SK-MEL-5 (cell line): ENCODE data around the gene ARHGAP31. TPM values are rescaled to one million over a fixed set of nuclear protein-coding genes. Genes with fewer than 3 reads are reported as not detected.
A peak's percentile ranks its signal among the peaks of the same experiment; 100 is the strongest.
"Not testable (repeated sequence)": the region's sequence is repeated elsewhere in the genome, so short reads cannot be mapped to it uniquely, and the experiment has no call there.

Experiments used
- DNase-seq: peaks from one replicate; pipeline ENCODE4 v3.0.0-alpha.2; 2016; ENCODE audit warnings: low read depth, low spot score
- in situ Hi-C: cut with HindIII; loops from 2 replicates; pipeline ENCODE4 v1.10.0; 2016; ENCODE audit warnings: low sequenced_read_pairs, high pct_unique_total_duplicates, low pct_unique_long_range_greater_than_20kb
- total RNA-seq: library from RNA; depleted of rRNA; stranded (reverse); fragments of >200 nt; shearing (Covaris generic); gene quantifications from 2 replicates; pipeline ENCODE4 v1.2.3, GENCODE V29; 2014

Gene ARHGAP31
- total RNA-seq, 1 experiment from 2014 or later, result 11.4 TPM

DNA sequence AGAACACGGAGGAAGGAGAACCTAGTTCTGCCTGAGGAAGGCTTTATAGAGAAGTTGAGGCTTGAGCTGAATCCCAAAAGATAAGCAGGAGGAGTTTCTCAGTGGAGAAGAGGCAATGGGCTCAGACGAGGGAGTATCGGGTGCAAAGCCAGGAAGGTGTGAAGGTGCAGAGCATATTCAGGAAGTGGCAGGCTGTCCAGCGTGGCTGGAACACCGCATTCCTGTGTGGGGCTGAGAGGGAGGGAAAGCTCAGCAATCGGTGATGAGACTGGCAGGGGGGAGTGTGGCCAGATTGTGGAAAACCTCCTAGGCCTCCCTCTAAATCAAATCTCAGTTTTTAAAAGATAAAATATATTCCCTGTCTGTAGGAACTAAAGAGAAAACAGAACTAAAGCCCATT lies 63.0 kb downstream of the ARHGAP31 start:
- in situ Hi-C loops, result no loop called here
- DNase-seq, result no peak

DNA sequence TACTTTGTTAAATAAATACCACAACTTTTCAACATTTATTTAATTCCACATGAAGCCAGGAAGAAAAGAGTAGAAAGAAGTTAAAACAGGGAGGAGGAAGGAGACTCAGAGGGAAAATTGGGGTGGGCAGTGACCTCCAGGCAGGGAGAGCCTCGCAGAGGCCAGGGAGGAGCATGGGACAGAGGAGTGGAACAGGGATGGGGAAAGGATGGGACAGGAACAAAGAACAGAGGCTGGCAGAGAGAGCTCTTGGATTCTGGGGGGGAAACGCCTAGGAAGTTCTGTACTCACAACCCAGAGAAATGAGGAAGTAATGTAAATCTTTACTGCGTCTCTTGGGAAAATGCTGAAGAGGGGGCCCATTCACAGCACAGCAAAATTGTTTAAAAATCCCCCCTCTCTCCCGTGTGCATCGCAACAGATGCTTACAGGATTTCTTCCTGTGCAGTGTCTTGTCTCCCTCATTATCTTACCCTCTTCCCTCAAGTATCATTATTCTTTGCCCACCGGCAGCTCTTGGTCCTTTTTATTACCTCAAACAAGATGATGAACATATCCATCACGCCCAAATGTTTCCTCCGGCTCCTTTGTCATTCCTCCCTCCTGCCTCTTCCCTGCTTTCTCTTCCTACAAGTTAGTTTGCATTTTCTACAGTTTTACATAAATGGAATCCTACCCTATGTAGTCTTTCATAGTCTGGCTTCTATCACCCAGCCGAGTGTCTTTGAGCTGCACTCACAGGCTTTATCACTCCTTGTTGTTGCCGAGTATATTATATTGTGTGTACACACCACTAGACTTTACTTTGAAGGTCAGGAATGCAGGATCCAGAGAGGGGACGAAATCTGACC lies 65.5 kb downstream of the ARHGAP31 start:
- in situ Hi-C loops, result no loop called here
- DNase-seq, result no peak

DNA sequence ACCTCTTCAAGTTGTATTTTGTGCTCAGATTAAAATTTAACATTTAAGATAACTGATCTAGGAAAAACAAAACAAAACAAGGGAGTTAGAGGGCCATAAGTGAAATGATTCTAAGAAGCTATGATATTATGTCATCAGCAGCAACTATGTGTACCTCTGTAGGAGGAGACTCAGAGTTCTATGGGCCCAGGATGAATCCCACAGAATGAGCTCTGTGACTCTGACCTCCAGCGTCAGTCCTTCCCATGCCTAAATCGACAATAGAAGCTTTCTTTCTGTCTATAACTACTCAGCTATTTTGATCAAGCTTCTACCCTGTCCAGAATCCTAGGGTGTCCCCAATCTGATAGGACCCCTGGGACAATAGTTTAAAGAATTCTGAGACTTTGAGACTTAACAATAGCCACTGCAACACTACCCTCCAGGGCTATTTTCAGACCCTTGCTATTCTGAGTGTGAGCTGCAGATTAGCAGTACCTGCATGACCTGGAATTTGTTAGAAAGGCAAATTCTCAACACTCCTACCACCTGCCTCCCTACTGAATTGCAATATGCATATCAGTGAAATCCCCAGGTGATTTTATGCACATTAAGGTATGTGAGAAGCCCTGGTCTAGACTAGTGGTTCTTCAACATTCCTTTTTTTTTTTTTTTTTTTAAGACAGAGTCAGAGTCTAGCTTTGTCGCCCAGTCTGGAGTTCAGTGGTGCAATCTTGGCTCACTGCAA lies 66.7 kb downstream of the ARHGAP31 start:
- peak; percentile 27 for DNase-seq
- in situ Hi-C loops, result no loop called here

DNA sequence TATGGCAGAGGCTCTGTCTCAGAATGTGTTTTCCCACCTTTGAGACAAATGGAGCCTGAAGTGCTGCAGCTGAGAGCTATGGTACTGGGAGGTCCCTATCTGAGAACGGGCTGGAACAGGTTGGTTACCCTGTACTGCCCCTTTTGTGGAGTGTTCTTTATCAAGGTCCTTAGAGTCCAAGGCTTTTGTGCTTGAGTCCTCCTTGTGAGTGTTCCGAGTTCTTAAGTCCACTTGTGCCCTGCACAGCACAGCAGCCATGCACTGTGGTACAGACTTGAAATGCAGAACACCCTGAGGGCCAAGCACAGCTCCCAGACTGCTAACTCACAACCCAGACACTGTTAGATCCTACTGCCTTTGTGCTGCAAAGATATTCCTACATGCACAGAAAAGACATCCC lies 67.8 kb downstream of the ARHGAP31 start:
- no peak for DNase-seq
- in situ Hi-C loops, result no loop called here

DNA sequence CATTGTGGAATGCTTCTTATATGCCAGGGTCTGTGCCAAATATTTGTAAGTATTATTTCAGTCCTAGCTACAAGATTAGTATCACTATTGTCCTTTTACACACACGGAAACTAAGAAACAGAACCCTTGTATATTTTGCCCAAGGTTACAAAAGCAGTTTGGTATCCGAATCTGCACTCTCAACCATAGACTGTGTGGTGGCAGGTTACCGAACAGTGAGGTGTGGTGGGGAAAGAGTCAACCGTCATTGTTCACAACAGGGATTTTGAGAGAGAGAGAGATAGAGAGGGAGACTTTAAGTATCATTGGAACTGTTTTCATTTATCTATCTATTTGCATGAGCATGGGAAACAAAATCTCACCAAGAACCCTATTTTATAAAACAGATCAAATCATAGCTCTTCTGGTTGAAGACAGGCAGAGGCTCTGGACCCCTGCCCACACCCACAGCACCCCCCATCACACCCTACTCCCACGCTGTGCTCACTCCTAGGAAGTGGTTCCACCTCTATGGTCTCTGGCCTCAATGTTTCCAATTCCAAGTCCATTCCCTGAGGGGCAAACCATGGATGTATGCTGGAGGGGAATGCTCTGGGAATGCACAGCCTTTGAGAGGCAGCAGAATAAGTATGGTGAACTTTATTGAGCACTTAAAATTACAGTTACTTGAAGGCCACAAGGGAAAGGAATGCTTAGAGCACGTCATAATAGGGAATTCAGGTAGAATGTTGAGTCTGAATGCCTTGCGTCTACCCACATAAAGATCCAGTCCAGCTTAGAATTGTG lies 69.0 kb downstream of the ARHGAP31 start:
- in situ Hi-C loops, result no loop called here
- no peak for DNase-seq

DNA sequence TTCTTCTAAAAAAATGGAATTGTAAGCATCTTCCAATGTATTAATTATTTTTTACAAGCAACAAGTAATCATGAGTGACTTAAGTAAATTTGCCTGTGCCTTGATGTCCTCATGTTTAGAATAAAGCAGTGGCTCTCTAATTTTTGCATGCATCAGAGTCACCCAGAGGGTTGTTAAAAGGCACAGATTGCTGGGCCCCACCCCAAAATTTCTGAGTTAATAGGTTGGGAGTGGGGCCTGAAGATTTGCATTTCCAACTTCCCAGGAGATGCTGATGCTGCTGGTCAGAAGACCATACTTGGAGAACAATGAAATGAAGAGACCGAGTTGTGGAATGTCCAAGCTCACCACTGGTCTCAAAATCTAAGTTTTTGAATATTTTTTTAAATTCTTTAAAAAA lies 70.2 kb downstream of the ARHGAP31 start:
- DNase-seq, result no peak
- in situ Hi-C loops, result no loop called here

DNA sequence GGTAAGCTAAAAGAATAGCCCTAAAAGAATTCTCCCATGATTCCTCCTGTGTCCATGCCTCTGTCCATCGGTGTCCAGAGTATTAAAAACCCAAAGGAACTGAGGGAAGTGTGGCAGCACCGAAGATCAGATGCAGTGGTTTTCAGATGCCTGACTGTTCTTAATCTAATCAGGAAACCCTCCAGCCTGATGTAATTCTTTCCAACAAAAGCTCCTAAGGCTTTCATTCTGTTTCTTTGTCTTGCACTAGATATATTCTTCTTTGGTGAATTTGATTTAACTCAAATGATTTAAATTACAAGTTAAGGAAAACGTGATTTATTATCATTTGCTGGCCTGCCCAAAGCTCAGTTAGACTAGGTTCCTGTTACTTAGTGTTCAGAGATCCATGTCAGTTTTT lies 71.2 kb downstream of the ARHGAP31 start:
- no peak for DNase-seq
- in situ Hi-C loops, result no loop called here

DNA sequence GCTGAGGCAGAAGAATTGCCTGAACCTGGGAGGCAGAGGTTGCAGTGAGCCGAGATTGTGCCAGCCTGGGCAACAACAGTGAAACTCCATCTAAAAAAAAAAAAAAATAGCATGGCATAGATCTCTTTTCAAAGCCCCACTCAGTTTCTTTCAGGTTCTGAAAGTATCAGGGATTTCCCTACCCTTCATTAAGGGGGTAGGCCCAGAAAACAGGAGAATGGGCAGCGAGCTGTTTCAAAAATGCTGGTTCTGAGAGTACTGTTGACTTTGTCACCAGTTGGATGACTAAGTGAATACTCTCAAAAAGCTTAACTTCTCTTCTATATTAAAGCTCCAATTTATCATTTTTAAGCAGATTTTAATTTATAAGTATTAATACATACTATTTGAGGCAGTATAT lies 72.8 kb downstream of the ARHGAP31 start:
- in situ Hi-C loops, result no loop called here

DNA sequence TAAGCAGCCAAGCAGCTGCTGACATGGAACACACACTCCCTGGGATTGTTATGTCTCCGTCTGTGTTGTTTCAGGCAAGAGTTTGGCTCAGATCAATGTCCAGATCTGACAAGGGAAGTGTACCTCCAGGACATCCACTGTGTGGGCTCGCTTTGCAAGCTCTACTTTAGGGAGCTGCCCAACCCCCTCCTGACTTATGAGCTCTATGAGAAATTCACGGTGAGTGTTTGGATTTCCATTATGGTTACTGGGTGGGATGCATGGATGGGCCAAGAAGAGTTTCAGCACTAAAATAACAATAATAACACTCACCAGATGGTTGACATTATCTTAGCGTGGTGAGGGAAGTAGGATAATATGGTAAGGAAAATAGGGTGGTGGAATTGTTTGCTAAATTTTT lies 74.1 kb downstream of the ARHGAP31 start:
- in situ Hi-C loops, result no loop called here
- DNase-seq, result no peak

More for the DNA sequence above, 72.8 kb downstream of the ARHGAP31 start:
- DNase-seq, result no peak

DNA sequence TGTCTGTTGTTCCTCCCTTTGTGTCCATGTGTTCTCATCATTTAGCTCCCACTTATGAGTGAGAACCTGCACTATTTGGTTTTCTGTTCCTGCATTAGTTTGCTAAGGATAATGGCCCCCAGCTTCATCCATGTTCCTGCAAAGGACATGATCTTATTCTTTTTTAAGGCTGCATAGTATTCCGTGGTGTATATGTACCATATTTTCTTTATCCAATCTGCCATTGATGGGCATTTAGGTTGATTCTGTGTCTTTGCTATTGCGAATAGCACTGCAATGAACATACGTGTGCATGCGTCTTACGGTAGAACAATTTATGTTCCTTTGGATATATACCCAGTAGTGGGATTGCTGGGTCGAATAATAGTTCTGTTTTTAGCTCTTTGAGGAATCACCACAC lies 77.6 kb downstream of the ARHGAP31 start:
- DNase-seq, in situ Hi-C loops: not testable (repeated sequence)

DNA sequence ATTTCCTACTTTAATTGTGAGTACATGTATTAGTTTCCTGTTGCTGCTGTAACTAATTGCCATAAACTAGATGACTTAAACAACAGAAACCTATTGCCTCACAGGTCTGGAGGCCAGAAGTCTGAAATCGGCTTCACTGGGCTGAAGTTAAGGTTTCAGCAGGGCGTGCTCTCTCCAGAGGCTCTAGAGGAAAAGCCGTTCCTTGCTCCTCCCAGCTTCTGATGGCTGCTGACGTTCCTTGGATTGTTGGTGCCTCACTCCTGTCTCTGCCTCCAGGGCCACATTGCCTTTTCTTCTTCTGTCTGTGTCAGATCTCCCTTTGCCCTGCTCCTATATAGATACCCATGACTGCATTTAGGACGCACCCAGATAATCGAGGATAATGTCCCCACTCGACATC lies 80.9 kb downstream of the ARHGAP31 start:
- no peak for DNase-seq
- in situ Hi-C loops, result no loop called here

DNA sequence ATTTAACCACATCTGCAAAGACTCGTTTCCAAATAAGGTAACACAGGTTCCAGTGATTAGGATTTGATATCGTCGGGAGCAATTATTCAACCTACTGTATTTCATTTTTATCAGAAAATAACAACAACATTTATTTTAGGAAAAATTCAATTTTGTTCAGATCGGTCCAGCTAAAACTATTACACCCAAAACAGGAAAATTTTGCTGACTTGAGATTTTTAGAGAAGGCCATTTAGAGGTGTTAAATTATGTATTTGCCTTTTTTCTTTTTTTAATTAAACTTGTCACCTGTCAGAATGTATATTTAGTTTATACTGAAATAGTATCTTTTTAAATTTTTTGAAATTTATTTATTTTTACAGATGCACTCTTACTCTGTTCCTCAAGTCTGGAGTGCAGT lies 81.3 kb downstream of the ARHGAP31 start:
- no peak for DNase-seq
- in situ Hi-C loops, result no loop called here

DNA sequence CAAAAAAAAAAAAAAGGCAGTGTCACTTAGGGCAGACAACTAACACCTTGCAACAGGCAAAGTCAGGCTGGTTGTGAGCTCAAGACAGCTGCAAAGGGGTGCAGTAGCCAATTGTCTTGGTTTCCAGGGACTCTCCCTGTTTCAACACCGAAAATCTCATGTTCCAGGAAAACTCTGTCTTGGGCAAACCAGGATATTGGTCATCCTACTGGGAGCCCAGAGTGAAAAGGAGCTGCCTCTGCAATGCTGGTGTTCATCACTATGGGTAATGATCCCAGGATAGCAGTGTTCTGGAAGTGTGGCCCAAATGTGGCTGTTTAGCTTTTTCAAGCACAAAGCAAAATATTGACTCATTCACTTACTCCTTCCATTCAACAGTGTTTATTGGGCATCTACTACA lies 82.6 kb downstream of the ARHGAP31 start:
- in situ Hi-C loops, result no loop called here
- DNase-seq, result no peak

DNA sequence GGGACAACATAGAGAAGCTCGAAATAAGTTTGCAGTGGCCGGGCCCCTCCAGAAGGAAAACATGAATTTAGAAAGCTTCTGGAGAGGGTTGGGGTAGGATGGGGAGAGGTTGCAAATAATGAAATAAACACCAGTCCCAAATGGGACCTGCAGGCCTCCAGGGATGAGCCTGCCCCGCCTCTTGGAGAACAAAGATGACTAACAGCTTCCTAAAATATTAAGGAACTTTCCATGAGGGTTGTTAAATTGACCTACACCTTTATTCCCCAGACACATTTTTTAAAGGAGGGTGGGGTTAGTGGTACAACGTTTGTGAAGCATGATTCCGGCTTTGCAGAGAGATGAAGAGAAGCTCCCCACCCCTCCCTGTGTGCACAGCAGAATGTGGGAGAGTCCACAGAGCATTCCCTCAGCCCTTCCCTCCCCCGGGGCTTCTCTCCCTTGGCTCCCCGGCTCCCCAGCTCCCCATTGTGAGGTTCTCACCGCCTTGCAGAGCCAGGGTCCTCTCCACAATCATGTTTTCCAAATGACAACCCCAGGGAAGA lies 84.1 kb downstream of the ARHGAP31 start:
- DNase-seq, result no peak
- in situ Hi-C loops, result no loop called here

DNA sequence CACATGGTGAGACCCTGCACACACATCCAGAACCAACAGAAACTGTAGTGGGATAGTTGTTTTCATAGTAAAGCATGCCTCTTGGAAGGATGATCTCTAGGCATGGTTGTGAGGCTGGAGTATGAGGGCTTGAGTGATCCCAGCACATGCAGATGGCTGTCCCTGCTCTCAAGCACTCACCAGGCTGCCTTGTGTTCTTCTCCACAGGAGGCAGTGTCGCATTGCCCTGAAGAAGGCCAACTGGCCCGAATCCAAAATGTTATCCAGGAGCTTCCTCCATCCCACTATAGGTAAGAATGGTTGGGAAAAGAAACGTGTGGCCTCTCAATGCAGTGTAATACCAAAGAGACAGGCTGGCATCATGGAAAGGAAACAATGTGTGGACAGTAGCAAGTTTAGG lies 86.5 kb downstream of the ARHGAP31 start:
- in situ Hi-C loops, result no loop called here
- DNase-seq, result peak; percentile 17

DNA sequence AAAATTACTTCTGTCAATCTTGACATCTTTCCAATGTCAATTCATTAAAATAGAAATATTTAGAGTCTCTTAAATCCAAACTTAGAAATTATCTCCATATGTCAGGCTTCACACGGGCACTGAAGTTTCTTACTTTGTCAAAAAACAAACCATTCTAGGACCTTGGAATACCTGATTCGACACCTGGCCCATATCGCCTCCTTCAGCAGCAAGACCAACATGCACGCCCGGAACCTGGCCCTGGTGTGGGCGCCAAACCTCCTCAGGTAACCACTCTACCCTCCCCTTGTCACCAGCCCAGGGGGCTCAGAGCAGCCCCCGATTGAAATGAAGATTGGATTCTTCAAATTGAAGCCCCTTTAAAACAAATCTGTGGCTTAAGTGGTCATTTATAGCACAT lies 88.0 kb downstream of the ARHGAP31 start:
- DNase-seq, result no peak
- in situ Hi-C loops, result no loop called here

DNA sequence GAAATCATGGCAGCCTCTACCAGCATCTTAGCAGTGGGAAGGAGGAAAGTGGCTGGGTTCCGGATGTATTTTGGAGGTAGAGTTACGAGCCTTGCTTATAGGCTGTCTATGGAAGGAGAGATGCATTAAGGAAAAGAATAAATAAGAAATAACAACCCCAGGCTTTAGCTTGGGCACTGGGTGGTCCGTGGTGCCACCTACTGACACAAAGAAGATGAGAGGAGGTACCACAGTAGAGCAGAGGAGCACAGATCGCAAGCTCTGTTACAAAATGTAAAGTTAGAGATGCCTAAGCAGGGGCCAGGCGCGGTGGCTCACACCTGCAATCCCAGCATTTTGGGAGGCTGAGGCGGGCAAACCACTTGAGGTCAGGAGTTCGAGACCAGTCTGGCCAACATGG lies 94.4 kb downstream of the ARHGAP31 start:
- DNase-seq, result peak; percentile 23
- in situ Hi-C loops, result no loop called here

DNA sequence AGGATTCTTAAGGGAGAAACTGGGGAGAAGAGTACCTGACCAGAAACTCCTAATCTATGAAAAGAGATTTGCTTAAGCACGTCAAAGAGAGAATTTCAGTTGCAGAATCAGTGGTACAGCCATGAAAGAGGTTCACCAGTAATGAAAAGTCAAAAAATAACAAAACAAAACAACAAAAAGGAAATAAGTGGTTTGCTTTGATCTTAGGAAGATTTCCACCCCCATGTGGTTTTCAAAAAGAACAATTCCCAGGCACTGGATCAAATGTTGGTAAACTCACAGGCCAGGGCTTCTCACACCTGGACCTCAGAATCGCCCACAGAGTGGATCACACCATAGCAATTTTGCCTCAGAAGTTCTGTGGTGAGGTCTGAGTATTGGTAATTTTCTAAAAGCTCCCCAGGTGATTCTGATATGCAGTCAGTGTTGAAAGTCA lies 101.8 kb downstream of the ARHGAP31 start:
- DNase-seq, result no peak
- in situ Hi-C loops, result no loop called here
